GOT3 (cell line): Measurements from ENCODE around the gene CCL26.

Source experiments
- DNase-seq: peaks from one replicate; lab custom pipeline; 2025; ENCODE audit warnings: mixed read lengths; lab: John Stamatoyannopoulos, UW

Gene CCL26, protein sequence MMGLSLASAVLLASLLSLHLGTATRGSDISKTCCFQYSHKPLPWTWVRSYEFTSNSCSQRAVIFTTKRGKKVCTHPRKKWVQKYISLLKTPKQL

GRCh38 chr7:75772081-75773077, at the start of gene CCL26:
TSS of gene CCL26 (minus strand) at chr7:75772211. CDS start at chr7:75772176, 35 bp downstream.
- no peak for DNase-seq

- no peak for DNase-seq
Measured at GRCh38 chr7:75820688-75821087, 48.7 kb upstream of the CCL26 start.

DNA sequence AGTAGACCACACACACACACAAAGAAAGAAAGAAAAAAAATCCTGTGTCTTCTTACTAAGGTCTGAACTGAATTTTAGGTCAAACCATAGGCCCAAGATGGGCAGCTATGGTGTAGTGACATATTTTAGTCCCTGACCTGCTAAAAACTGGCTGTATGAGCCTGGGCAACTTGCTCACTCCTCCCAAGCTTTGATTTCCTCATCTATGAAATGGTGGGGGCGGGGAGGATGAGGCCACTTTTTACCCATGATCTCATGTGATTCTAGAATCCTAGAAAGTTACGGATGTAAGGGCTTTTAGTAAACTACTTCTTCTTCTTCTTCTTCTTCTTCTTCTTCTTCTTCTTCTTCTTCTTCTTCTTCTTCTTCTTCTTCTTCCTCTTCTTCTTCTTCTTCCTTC, 47.7 kb upstream of the CCL26 start:
- no peak for DNase-seq

GRCh38 chr7:75818472-75818871, 46.5 kb upstream of the CCL26 start:
- DNase-seq, result no peak

- DNase-seq, result no peak
Measured at GRCh38 chr7:75817116-75817515, 45.1 kb upstream of the CCL26 start.

- DNase-seq, result no peak
Measured at GRCh38 chr7:75815418-75816064, 43.5 kb upstream of the CCL26 start.

DNA sequence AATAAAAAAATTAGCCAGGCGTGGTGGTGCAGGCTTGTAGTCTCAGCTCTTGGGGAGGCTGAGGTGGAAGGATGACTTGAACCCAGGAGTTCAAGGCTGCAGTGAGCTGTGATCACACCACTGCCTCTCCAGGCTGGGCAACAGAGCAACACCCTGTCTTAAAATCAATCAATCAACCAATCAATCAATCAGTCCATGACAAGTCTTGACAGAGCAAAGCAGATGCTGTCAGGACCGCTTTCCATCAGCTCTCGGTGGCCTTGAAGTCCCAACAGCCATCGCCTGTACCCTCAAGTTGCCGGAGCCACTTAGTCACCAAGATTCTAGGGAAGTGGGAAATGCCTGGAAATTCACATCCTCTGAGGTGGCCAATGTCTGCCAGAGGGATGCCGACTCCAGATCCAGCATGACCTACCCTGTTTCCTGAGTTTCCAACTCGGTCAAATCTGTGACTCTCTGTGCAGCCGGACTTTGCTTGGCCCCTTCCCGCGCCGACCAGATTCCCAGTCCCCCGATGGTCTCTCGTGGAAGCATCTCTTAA, 42.5 kb upstream of the CCL26 start:
- DNase-seq, result no peak

DNA sequence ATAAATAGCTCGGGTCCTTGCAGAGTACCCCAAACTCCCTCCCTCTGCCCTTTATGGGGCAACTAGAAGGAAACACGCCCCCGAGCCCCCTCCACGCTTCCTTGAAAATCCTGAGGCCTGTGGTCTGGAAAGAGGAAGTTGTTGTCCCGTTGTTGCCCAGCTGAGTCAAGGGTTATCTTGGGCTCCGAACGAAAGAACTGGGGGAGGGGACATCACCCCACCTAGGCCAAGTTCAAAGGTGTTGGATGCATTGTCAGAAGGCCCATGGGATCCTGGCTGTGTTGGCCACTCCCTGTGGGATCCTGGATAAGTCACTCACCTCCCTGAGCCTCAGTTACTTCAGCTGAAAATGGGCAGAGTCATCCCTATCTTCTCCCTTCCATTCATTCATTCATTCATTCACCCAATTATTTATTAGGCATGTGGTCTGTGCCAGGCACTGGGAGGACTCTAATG, 41.8 kb upstream of the CCL26 start, which contains the start of gene CCL24:
Gene CCL24, minus strand, starts transcription at position 26 of the 456 bp plus-strand sequence. CDS start 91 bp downstream, outside the sequence.
- no peak for DNase-seq

DNA sequence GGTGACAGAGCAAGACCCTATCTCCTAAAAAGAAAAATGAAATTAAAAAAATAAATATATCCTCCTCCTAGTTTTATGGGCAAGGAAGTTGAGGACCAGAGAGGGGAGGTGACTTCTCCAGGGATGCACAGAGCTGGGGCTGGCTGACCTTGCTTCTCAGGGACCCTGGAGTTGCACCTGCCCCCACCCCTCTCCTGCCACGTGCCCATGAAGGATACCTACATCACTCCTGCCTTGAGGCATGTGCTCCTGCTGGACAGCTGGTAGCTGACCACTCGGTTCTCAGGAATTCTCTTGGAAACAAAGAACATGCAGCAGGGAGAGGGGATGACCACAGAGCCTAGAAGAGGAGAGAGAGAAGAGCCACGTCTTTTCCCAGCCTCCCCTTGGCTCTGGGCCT, 41.1 kb upstream of the CCL26 start:
- no peak for DNase-seq

DNA sequence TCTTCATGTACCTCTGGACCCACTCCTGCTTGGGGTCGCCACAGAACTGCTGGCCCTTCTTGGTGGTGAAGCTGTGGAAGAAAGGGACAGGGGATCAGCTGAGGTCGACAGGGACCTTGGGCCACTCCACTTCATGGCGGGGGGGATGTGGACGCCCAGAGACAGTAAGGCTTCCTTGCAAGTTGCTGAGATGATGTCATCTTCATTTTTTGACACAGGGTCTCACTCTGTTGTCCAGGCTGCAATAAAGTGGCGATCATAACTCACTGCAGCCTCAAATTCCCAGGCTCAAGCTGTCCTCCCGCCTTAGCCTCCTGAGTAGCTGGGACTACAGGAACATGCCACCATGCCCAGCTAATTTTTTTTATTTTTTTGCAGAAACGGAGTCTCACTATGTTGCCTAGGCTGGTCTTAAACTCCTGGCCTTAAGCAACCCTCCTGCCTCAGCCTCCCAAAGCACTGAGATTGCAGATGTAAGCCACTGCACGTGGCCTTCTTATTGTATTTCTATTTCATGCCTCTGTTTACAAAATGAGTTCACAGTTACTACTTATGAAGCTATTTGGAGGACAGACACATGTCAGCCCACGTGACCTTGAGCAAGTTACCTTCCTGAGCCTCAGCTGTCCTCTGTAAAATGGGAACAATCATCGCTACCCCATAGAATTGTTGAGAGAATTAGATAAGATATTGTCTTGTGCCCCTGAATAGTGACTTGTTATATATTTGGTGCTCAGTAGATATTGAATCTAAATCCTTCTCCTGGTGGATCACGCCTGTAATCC, 40.1 kb upstream of the CCL26 start:
- DNase-seq, result no peak

GRCh38 chr7:75809396-75809795, 37.4 kb upstream of the CCL26 start:
- DNase-seq, result no peak

GRCh38 chr7:75808106-75808505, 36.1 kb upstream of the CCL26 start:
- DNase-seq, result no peak

DNA sequence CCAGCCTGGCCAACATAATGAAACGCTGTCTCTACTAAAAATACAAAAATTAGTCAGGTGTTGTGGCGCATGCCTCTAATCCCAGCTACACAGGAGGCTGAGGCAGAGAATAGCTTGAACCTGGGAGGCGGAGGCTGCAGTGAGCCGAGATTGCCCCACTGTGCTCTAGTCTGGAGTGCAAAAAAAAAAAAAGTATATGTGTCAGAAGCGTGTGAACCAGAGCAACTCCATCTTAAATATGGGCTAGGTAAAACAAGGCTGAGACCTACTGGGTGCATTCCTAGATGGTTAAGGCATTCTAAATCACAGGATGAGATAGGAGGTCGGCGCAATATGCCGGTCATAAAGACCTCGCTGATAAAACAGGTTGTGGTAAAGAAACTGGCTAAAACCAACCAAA, 35.4 kb upstream of the CCL26 start:
- DNase-seq, result no peak

DNA sequence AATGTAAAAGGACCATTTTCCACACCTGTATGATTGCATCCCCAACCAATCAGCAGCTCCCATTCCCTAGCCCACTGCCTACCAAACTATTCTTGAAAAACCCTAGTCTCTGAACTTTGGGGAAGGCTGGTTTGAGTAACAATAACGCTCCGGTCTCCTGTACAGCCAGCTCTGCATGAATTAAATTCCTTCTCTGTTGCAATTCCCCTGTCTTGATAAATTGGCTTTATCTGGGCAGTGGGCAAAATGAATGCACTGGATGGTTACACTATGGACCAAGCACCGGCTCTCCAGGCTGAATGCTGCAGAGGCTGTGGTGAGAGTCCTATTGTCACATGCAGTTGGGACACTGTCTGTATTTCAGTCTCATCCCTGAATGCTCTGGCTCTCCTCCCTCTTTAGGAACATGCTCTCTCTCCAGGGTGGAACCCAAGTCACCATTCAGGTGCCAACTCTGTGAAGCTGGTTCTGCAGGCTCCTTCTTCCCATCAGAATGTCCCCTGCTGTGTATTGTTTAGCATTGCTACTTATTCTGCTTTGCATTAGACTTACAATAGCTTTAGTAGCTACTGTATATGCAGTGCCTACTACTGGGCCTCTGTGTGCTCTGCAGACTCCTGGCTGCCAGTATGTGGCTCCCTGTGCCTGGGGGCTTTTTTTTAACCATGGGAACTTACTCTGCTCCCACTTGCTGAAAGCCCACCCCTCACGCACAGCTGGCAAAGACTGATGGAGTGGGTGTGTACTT, 34.7 kb upstream of the CCL26 start:
- no peak for DNase-seq

DNA sequence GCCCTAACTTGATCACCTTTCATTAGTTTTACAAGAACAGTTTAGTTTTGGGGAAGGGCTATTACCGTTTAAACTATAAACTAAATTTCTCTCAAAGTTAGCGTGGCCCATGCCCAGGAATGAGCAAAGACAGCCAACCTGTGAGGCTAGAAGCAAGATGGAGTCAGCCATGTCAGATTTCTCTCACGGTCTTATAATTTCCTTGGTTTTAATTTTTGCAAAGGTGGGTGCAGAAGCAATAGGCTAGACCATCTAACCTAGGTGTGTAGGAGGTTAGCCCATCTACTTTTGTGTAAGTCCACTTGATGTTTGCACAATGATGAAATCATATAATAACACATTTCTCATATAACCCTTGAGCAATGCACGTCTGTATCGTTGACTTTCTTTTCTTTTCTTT, 32.7 kb upstream of the CCL26 start:
- no peak for DNase-seq

DNA sequence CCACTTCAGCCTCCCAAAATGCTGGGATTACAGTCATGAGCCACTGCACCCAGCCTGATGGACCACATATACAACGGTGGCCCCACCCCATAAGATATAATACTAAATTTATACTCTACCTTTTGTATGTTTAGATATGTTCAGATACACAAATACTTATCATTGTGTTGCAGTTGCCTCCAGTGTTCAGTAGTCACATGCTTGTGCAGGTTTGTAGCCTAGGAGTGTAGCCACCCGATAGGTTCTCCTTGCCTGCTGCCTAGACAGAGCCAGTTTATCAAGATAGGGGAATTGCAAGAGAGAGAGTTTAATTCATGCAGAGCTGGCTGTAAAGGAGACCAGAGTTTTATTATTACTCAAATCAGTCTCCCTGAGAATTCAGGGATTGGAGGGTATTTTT, 32.0 kb upstream of the CCL26 start:
- no peak for DNase-seq

DNA sequence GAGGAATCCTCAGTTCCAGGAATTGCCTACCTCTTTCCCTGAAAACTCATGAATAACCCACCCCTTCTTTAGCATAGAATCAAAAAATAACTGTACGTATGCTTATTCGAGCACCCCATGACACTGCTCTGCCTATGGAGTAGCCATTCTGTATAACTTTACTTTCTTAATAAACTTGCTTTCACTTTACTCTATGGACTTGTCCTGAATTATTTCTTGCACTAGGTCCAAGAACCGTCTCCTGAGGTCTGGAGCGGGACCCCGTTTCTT, 30.5 kb upstream of the CCL26 start:
- DNase-seq, result no peak

- no peak for DNase-seq
Measured at GRCh38 chr7:75798770-75799169, 26.8 kb upstream of the CCL26 start.

- no peak for DNase-seq
Measured at GRCh38 chr7:75796420-75796819, 24.4 kb upstream of the CCL26 start.

- no peak for DNase-seq
Measured at GRCh38 chr7:75795831-75796285, 23.8 kb upstream of the CCL26 start.

DNA sequence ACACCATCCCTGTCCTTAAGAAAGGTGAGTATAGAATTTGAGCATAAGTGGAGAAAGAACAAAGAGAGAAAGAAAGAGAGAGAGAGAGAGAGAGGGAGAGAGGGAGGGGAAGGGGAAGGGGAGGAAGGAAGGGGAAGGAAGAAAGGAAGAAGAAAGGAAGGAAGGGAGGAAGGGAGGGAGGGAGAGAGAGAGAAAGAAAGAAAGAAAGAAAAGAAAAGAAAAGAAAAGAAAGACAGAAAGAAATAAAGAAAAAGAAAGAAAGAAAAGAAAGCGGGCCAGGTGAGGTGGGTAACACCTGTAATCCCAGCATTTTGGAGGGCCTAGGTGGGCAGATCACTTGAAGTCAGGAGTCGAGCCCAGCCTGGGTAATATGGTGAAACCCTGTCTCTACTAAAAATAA, 21.7 kb upstream of the CCL26 start:
- no peak for DNase-seq
